Measurements from ENCODE around the gene NCAM2.

Gene NCAM2

DNA sequence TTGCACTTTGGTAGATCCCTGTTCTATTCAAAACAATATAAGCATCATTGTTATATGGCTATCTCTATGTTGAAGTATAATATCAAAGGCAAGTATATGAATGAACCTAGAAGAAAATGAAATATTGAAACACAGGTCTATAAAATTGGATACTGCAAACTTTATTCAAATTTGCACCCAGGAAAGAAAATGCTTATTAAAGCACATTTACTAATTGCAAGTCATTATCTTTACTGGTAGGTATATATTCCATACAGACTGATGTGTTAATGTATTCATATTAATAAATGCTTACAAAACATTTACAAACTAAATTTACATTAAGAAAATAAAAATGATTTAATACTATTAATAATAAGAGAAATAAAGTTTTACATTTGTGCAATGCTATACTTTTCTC, 469.8 kb downstream of the NCAM2 start:
- no peak for DNase-seq

DNA sequence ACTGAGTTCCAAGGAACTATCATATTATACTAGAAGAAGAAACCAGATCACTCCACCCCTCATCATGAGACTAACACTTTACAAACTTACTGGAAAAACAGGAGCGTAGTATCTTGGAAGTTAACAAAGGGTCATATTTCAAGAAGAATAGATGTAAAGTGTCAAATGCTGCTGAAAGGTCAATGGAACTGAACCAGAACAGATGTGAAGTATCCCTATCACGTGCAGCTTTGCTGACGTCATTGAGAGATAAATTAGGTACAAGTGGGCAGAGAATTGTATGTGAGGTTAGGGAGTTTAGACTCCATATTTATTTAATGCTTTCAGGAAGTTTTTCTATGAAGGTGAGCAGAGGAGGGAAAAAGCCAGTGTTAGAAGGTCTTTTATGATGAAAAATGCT, 483.0 kb downstream of the NCAM2 start:
- DNase-seq, result no peak

DNA sequence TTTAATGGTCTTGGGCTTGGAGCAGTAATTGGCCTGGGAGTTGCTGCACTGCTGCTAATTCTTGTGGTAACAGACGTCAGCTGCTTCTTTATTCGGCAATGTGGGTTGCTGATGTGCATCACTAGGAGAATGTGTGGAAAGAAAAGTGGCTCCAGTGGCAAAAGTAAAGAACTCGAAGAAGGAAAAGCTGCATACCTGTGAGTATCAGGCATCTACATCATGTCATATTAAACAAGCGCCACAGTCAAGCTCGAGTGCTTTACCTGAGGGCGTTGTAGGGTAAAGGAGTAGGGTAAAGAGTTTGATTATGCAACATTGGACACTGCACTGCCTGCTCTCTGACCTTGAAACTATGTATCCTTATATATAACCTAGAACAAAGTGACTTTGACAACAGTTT, 510.6 kb downstream of the NCAM2 start:
- no peak for DNase-seq

DNA sequence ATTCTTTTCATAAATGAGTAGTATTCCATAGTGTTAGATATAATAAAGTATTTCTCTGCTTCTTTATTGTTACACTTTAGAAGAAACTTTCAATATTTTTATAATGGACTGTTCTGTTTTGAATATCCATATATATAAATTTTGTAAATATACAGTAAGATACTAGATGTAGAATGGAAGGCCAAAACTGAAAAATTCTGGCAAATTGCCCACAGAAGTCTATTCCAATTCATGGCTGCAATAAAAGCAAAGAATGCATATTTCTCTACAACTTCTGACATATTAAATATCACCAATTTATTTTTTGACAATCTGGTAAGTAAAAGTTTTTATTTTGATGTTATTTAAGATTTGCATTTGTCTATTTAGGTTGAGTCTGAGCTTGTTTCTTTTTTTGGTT, 532.5 kb downstream of the NCAM2 start:
- DNase-seq, result no peak

DNA sequence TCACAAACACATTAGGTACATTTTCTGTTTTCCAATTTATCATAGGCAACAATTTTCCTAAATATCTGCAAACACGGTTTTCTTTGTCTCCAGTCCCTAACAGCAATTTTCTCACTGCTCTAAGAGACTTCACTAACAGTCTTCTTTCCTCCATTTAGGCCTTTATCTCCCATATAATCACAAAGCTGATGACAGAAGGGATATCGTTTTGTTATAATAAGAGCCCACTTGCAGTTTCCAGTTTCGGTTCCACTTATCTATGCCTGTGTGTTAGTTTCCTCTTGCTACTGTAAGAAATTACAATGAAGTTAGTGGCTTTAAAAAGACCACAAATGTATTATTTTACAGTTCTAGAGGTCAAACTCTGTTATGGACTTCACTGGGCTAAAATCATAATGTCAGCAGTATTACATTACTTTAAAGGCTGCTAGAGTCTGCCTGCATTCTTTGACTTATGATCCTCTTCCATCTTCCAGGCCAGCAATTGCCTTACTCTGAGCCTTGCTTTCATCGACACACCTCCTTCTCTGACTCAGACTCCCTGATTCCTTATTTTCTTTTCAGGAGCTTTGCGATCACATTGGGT, 549.3 kb downstream of the NCAM2 start:
- no peak for DNase-seq

DNA sequence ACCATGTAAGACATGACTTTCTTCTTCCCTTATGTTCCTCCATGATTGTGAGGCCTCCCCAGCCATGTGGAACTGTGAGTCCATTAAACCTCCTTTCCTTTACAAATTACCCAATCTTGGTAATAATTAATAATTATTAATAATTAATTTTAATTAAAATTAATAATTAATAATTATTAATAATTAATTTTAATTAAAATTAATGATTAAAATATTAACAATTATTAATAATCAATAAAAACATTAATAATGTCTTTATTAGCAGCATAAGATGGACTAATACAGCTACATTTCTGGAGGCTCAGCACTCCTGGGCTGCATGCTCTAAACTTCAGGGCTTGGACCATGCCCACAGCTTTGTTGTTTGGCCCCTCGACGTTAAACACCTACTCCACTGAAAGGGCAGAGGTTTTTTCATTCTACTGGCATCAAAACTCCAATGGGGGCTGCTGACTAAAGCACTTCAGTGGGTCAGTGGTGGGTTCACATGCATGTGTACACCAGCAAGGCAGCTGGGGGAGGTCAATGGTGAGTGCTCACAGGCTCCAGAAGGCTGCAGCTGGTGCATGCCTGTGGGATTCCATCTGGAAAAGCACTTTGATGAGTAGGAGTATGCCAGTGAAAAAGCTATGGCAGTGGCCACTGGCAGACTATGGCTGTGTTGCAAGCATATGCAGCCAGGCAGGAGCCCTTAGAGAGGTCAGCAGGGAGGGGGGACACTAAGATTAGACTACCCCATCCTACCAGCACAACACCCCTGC, 561.3 kb downstream of the NCAM2 start:
- no peak for DNase-seq

Measured in activated CD4-positive, alpha-beta T cell treated with anti-CD3 and anti-CD28 coated beads, Interleukin-10, Interleukin-2, amounts not matched to agents 100 ng/mL and 50 ng/mL, durations not matched to agents 16 hours and 8 hours (primary cell).